Mesenteric fat pad (tissue), 1 donor: ENCODE data around the gene COMMD9. TPM values are rescaled to one million over a fixed set of nuclear protein-coding genes. Genes with fewer than 3 reads are reported as not detected.

Experiments
- DNase-seq: peaks from one replicate; pipeline ENCODE4 v3.0.0-alpha.2; 2020; ENCODE audit warnings: low spot score
- total RNA-seq: library from RNA; stranded (reverse); fragmentation: NEBNext Ultra II Directional; extraction: Animal tissue kit (Norgen Biotek cat#: 25700); gene quantifications from one replicate; pipeline ENCODE4 v1.2.1, GENCODE V29; 2021
- donor health status: DM: yes; HTN: yes; CAD: no.

Gene COMMD9
- total RNA-seq, 1 donor from 2014 or later = 77.8 TPM

DNA sequence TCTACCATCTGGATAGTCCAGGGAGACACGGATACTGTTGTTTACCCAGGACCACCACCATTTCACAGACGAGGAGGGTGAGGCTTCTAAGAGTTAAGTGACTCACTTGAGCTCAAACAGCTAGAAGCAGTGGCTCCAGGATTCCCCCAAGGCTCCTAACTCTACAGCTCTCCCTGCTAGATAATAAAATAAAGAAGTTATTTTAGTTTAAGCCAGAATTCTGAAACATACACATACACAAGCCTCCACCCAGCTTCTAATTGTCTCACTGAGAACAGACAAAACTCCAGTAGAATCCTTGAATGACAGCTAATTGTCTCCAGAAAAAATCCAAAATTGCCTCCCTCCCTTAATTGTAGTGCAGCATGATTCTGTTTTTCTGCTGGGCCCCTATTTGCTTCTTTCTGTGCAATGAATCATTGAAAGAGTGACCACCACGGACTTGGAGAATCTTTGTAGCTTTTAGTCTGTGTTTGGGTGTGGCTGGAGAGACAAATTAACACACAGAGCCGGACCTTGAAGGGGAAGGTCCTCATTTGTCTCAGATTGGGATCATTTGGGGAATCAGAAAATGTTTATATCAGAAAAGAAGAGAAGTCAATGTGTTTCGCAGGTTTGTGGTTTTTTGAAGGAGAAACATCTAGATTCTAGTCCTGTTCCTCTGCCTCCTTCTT is 64.9 kb downstream of the COMMD9 start:
- no peak for DNase-seq

DNA sequence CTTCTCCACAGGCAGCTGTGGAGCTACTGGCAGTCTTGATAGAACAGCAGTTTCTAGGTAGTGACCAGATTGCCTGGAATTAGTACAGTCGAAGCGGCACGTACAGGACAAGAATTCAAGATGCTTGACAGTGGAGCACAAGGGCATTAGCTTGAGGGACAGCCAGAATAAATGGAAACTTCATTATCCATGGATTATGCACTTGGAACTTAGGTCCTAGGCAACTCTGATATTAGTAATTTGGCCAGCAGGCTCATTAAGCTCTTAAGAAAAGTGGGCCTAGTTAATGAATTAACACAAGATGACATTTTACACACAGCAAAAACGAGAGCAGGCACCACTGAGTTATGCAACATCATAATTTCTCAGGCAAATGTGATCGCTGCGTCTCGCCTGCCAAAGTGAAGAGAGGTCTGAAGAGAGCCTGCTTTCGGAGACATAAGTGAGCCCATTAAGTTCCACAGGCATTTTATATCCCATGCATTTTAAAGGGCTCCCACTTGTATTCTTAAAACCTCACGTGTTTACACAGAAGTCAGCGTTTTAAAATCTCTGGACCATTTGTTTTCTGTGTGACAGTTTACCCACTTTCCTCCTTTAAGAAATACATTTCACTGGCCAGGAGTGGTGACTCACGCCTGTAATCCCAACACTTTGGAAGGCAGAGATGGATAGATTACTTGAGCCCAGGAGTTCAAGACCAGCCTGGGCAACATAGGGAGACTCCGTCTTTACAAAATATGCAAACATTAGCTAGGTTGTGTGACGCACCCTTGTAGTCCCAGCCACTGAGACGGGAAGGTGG is 66.2 kb downstream of the COMMD9 start:
- no peak for DNase-seq

Other genes with a start within 250 kb of the COMMD9 start
- 14.2 TPM for gene PRR5L, start 6.9 kb upstream of the COMMD9 start, total RNA-seq
- gene TRAF6, start 220.8 kb upstream of the COMMD9 start, total RNA-seq = 13.4 TPM